SK-N-SH (cell line): Measurements from ENCODE around the gene RAVER1. TPM values are rescaled to one million over a fixed set of nuclear protein-coding genes. Genes with fewer than 3 reads are reported as not detected.

ENCODE experiments used
- CTCF ChIA-PET: fragments of 300-600, 350-600 bp; formaldehyde crosslinking; extraction: SDS; loops from one replicate; lab custom pipeline; 2021; lab: Yijun Ruan, JAX
- POLR2A ChIA-PET: fragments of 350-600 bp; sonication (Branson Sonifier 250); formaldehyde crosslinking; extraction: SDS; loops from one replicate; lab custom pipeline; 2020; ENCODE audit warnings: antibody characterized with exemption, inconsistent platforms; lab: Yijun Ruan, JAX
- DNase-seq: peaks from one replicate; pipeline ENCODE4 v3.0.0; 2012
- H2AFZ ChIP-seq: fragments of 200-600 bp; sonication (generic); 2 replicates; pipeline ENCODE4 v1.8.1; 2016; ENCODE audit warnings: antibody characterized with exemption, mild to moderate bottlenecking, low read depth
- H3F3A ChIP-seq: fragments of 200-600 bp; sonication (generic); replicated peaks from 2 replicates; pipeline ENCODE3; 2016; ENCODE audit warnings: antibody characterized with exemption, mild to moderate bottlenecking; ENCODE audit not compliant: insufficient read depth
- H3K27ac ChIP-seq, 2 experiments: fragments of 200-500 bp in 1 of 2; fragments of 200-600 bp in 1 of 2; sonication (Bioruptor generic) in 1 of 2; sonication (generic), shearing (Covaris generic) in 1 of 2; 2 replicates each; pipeline versions ENCODE4 v1.5.1 to v1.6.1; 2014 to 2016; ENCODE audit warnings: low read depth in 2 of 2, inconsistent platforms in 1 of 2, low read length in 1 of 2, mild to moderate bottlenecking in 1 of 2, mixed read lengths in 1 of 2
- H3K27me3 ChIP-seq: fragments of 200-600 bp; sonication (generic), shearing (Covaris generic); 2 replicates; pipeline ENCODE4 v1.6.1; 2016; ENCODE audit warnings: mixed run types; ENCODE audit not compliant: insufficient read depth
- H3K36me3 ChIP-seq, 2 experiments: fragments of 200-500 bp in 1 of 2; fragments of 200-600 bp in 1 of 2; sonication (Bioruptor generic) in 1 of 2; sonication (generic) in 1 of 2; replicated peaks in 1 of 2; 2 replicates each; pipeline versions ENCODE3 to v1.5.1; 2014 to 2016; ENCODE audit warnings: low read length in 1 of 2, mild to moderate bottlenecking in 1 of 2; ENCODE audit not compliant: insufficient read depth in 2 of 2, control insufficient read depth in 1 of 2
- H3K4me1 ChIP-seq, 2 experiments: fragments of 200-500 bp in 1 of 2; fragments of 200-600 bp in 1 of 2; sonication (Bioruptor generic) in 1 of 2; sonication (generic), shearing (Covaris generic) in 1 of 2; 2 replicates each; pipeline versions ENCODE4 v1.5.1 to v1.6.1; 2014 to 2016; ENCODE audit warnings: low read depth in 1 of 2, low read length in 1 of 2, mixed run types in 1 of 2; ENCODE audit not compliant: insufficient read depth in 2 of 2, control insufficient read depth in 1 of 2
- H3K4me2 ChIP-seq: fragments of 200-600 bp; sonication (generic), shearing (Covaris generic); 2 replicates; pipeline ENCODE4 v1.6.1; 2017; ENCODE audit warnings: mixed run types
- H3K4me3 ChIP-seq, 2 experiments: fragments of 200-500 bp in 1 of 2; fragments of 200-600 bp in 1 of 2; sonication (Bioruptor generic) in 1 of 2; sonication (generic), shearing (Covaris generic) in 1 of 2; 2 replicates each; pipeline versions ENCODE4 v1.5.1 to v1.8.1; 2014 to 2016; ENCODE audit warnings: low read depth in 2 of 2, inconsistent platforms in 1 of 2, low read length in 1 of 2, mild to moderate bottlenecking in 1 of 2, mixed read lengths in 1 of 2, moderate library complexity in 1 of 2
- H3K79me2 ChIP-seq: fragments of 200-600 bp; sonication (generic); 2 replicates; pipeline ENCODE4 v1.8.1; 2017; ENCODE audit warnings: mild to moderate bottlenecking; ENCODE audit not compliant: insufficient read depth
- H3K9ac ChIP-seq: fragments of 200-600 bp; sonication (generic); 2 replicates; pipeline ENCODE4 v1.6.1; 2017; ENCODE audit warnings: mixed run types
- H3K9me2 ChIP-seq: fragments of 200-600 bp; sonication (generic); 2 replicates; pipeline ENCODE4 v1.6.1; 2017; ENCODE audit warnings: mixed run types
- H3K9me3 ChIP-seq: fragments of 200-600 bp; sonication (generic); 2 replicates; pipeline ENCODE4 v1.6.1; 2017; ENCODE audit warnings: mixed run types, mild to moderate bottlenecking, moderate library complexity
- H4K20me1 ChIP-seq: fragments of 200-600 bp; sonication (generic); 2 replicates; pipeline ENCODE4 v1.6.1; 2017; ENCODE audit warnings: mild to moderate bottlenecking, mixed run types; ENCODE audit not compliant: insufficient read depth
- CHD2 ChIP-seq: fragments of 150-350 bp; IDR thresholded peaks from 2 replicates; pipeline ENCODE4 v1.6.1; 2018; ENCODE audit warnings: low read length; ENCODE audit not compliant: partially characterized antibody
- FOSL2 ChIP-seq: IDR thresholded peaks from 2 replicates; pipeline ENCODE4 v1.4.0; 2012; ENCODE audit warnings: low read depth, mild to moderate bottlenecking, moderate library complexity, borderline replicate concordance
- NRF1 ChIP-seq: IDR thresholded peaks from 2 replicates; pipeline ENCODE4 v1.6.1; 2012; ENCODE audit warnings: low read depth, mild to moderate bottlenecking, low read length
- PBX3 ChIP-seq: IDR thresholded peaks from 2 replicates; pipeline ENCODE4; 2012
- POLR2AphosphoS5 ChIP-seq: IDR thresholded peaks from 2 replicates; pipeline ENCODE4 v1.6.1; 2012; ENCODE audit warnings: low read depth, low read length
- RAD21 ChIP-seq: IDR thresholded peaks from 2 replicates; pipeline ENCODE4 v1.6.1; 2012; ENCODE audit warnings: mild to moderate bottlenecking, low read length
- REST ChIP-seq: IDR thresholded peaks from 2 replicates; pipeline ENCODE4 v1.6.1; 2012; ENCODE audit warnings: mild to moderate bottlenecking, low read depth, low read length, moderate library complexity
- TAF1 ChIP-seq: IDR thresholded peaks from 2 replicates; pipeline ENCODE4 v1.6.1; 2012; ENCODE audit warnings: low read depth, mild to moderate bottlenecking, low read length, moderate library complexity, borderline replicate concordance
- TCF12 ChIP-seq: IDR thresholded peaks from 2 replicates; pipeline ENCODE4 v1.4.0; 2012
- YY1 ChIP-seq: IDR thresholded peaks from 2 replicates; pipeline ENCODE4 v1.4.0; 2012; ENCODE audit warnings: low read depth, mild to moderate bottlenecking
- WGBS: methylation state at CpG from one replicate; pipeline ENCODE4 v1.1.6; 2017; ENCODE audit warnings: low lambda C conversion rate; 5-methylcytosine and 5-hydroxymethylcytosine counted together
- polyA plus RNA-seq, 3 experiments: library from polyadenylated mRNA; depleted of rRNA; stranded (reverse); fragments of >200 nt; gene quantifications; 2 replicates each; pipeline ENCODE4 v1.2.3, GENCODE V29; 2012
- TF ChIP-seq, protein P1 (sequence below): IDR thresholded peaks from 2 replicates; pipeline ENCODE4 v1.4.0; 2012; ENCODE audit warnings: low read depth, borderline replicate concordance
- TF ChIP-seq, protein P2 (sequence below): fragments of 150-350 bp; IDR thresholded peaks from 2 replicates; pipeline ENCODE4 v1.6.1; 2016; ENCODE audit warnings: mild to moderate bottlenecking, low read depth, low read length

The RAVER1 gene
- polyA plus RNA-seq, 1 of the 3 experiments (the other 2 are of a cell fraction) = 8.2 TPM

DNA sequence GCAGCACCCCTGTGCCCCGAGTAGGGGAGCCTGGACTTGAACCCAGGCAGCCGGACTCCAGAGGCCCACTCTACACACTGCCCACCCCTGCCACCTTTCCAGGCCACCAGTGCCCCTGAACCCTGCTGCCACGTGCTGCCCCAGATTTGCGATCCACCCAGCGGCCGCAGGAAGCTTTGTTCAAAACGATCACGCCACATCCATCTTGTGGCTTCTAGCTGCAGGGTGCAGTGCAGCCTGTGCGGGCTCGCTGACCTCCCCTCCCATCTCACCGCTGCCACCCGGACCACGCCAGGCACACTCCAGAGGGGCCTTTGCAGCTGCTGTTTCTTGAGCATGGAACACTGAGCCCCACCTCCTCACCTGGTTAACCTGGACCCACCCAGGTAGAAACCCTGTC, 3.8 kb downstream of the RAVER1 start (continued):
- TF ChIP-seq, protein P1, sequence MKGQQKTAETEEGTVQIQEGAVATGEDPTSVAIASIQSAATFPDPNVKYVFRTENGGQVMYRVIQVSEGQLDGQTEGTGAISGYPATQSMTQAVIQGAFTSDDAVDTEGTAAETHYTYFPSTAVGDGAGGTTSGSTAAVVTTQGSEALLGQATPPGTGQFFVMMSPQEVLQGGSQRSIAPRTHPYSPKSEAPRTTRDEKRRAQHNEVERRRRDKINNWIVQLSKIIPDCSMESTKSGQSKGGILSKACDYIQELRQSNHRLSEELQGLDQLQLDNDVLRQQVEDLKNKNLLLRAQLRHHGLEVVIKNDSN = no peak
- TF ChIP-seq, all 33 proteins: peak for 0

GRCh38 chr19:10328558-10329429, 4.5 kb downstream of the RAVER1 start:
- Histone ChIP-seq H3K36me3 (peaks cover 36 to 37% of the 10 kb centered on the region in 2 experiments), H3K9ac (no peak overlapping the region)
- TF ChIP-seq REST (no peak), POLR2AphosphoS5 (no peak), YY1 (no peak), PBX3 (no peak), FOSL2 (no peak), TAF1 (no peak), TCF12 (no peak), NRF1 (no peak), CHD2 (no peak), RAD21 (no peak)
- TF ChIP-seq, protein P1 = no peak
- TF ChIP-seq, protein P2, sequence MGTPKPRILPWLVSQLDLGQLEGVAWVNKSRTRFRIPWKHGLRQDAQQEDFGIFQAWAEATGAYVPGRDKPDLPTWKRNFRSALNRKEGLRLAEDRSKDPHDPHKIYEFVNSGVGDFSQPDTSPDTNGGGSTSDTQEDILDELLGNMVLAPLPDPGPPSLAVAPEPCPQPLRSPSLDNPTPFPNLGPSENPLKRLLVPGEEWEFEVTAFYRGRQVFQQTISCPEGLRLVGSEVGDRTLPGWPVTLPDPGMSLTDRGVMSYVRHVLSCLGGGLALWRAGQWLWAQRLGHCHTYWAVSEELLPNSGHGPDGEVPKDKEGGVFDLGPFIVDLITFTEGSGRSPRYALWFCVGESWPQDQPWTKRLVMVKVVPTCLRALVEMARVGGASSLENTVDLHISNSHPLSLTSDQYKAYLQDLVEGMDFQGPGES = no peak
- TF ChIP-seq, all 33 proteins: peak for 0
- H3K79me2 ChIP-seq = peaks cover 65% of the 10 kb centered on the region
- no peaks in the 10 kb centered on the region for H3K9me3 ChIP-seq
- H3F3A ChIP-seq = no peaks in the 10 kb centered on the region
- no peak for DNase-seq
- WGBS = 92% methylated on average over 14 of the region's 41 CpGs
- ChIA-PET CTCF (no interaction called here), POLR2A (no interaction called here)
- H3K4me1 ChIP-seq = peaks cover 0 to 10% of the 10 kb centered on the region in 2 experiments; a peak in 1 of 4 replicates
- no peaks in the 10 kb centered on the region for H3K9me2 ChIP-seq
- peaks cover 32% of the 10 kb centered on the region for H4K20me1 ChIP-seq
- H3K27ac ChIP-seq = no peak overlapping the region
- no peaks in the 10 kb centered on the region for H3K27me3 ChIP-seq
- no peak overlapping the region for H3K4me3 ChIP-seq
- H3K4me2 ChIP-seq = no peak overlapping the region
- no peak overlapping the region for H2AFZ ChIP-seq
